ENCODE data around the gene NFASC.

The NFASC gene

DNA sequence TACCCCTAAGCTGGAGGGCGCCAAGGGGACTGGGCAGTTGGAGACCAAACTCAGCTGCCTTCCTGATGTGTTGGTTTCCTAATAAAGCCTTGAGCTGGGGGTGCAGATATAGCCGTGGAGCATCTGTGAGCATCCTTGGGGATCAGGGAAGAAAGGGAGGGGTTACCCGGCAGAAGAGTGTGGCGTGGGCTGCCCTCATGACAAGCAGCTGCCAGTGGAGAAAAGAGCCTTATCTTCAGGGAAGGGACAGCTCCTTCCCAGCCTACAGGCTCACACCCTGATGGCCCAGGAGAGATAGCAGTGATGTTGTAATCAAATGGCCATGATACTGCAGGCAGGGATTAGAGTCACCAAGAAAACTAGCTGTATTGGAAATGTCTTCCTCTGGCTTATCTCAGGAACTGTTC lies 10.8 kb upstream of the NFASC start:
- DNase-seq (ENCODE audit: low read depth) = no peak

DNA sequence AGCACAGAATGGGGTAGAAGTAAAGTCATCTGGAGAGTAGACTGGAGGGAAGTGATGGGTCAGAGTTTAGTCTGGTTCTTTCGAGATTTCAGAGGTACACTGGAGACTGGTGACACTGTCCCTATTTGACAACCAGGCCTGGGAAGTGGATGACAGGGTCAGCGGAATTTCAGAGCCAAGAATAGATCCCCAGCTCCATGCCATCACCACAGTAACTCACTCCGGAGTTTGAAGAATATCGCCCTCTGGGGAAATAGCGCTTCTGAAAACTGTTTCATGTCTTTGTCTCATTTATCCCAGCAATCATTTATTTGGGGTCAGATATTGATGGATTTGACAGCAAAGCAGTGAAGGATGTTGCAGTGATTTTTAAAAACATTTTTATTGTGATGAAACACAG lies 7.6 kb upstream of the NFASC start:
- no peak for DNase-seq (ENCODE audit: low read depth)

DNA sequence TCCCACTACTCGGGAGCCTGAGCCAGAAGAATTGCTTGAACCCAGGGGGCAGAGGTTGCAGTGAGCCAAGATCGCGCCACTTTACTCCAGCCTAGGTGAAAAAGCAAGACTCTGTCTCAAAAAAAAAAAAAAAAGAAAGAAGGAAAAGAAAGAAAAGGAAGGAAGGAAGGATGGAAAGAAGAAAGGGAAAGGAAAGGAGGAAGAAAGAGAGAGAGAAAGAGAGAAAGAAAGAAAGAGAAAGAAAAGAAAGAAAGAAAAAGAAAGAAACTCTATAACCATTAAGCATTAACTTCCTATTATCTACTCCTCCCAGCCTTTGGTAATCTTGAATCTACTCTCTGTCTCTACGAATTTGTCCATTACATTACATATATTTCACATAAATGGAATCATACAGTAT lies 6.9 kb upstream of the NFASC start:
- no peak for DNase-seq (ENCODE audit: low read depth)

DNA sequence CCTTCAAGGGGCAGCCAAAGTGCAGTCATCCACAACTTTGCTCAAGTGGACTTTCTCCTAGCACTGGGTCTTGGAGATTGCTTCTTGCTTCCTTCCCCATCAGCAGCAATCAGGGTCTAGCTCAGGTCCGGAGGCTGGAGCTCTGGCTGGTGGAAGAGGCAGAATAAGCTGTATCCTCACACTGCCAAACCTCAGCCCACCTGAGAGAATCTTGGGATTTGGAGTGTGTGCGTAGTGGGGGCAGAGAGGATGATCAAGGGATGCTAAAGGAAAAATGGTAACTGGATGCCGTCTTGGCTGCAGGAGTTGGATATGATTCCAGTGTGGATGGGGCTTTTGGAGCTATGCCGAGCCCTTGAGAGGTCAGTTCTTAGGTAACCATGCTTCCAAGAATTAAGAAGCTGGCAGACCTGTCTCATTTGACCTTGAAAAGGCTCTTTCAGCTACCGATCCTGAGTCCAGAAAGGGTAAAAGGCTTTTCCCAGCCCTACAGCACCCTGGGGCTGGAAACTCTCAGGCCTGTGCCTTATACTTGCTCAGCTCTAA lies 4.5 kb upstream of the NFASC start:
- no peak for DNase-seq (ENCODE audit: low read depth)

- no peak for DNase-seq (ENCODE audit: low read depth)
These were observed 3.5 kb upstream of the NFASC start for GRCh38 chr1:204867203-204867602.

GRCh38 chr1:204867666-204868339 lies 2.9 kb upstream of the NFASC start:
- DNase-seq (ENCODE audit: low read depth) = no peak

- DNase-seq (ENCODE audit: low read depth) = no peak
These were observed 2.3 kb upstream of the NFASC start for GRCh38 chr1:204868340-204868700.

GRCh38 chr1:204869097-204869496 lies 1.6 kb upstream of the NFASC start:
- DNase-seq (ENCODE audit: low read depth) = no peak

DNA sequence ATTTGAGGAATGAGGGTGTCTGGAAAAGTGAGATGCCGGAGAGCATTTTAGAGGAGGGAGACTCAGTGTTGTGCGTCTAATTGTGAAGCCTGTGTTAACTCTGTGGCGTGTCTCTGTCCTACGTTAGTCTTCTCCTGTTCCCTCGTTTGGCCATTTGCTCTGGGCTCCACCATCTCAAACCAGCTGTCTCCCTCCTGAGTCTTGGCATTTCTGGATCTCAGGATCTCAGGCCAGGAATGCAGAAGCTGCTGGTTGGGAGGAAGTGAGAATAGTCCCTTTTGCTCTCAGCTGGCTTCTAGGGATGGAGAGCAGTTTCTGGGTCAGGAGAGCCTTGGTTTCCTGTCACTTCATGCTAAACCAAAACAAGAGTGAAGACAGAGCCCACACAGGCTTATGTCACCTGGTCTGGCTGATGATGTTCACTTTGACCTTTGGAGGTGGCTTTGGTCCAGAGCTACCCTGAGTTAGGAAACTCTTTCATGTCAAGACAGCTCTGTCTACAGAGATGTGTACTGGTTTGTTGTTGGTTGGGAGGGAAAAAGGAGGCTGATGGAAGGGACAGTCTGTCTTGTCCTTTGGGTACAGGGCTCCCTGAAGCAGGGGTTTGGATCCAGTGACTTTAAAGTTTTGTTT lies 859 bp downstream of the NFASC start:
- no peak for DNase-seq (ENCODE audit: low read depth)

GRCh38 chr1:204872262-204872881 lies 1.7 kb downstream of the NFASC start:
- no peak for DNase-seq (ENCODE audit: low read depth)

GRCh38 chr1:204873176-204873575 lies 2.5 kb downstream of the NFASC start:
- DNase-seq (ENCODE audit: low read depth) = no peak

DNA sequence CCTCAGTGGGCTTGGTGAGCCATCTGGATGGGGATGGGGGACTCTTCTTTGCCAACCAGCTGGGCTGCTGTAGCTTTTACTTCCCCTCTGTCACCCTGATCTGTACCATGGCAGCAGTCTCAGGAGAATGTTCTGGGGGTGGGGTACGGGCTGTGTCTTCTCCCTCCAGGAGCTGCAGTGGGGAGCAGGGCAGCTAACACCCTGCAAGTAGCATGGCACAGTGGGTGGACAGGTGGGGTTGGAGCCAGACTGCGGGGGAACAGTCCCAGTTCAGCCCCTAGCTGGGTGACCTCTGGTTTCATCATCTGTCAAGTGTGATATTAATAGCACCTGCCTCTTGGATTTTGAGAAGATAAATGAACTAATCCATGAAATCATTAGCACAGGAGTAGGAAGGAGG lies 3.1 kb downstream of the NFASC start:
- no peak for DNase-seq (ENCODE audit: low read depth)

- DNase-seq (ENCODE audit: low read depth) = no peak
These were observed 3.6 kb downstream of the NFASC start for GRCh38 chr1:204874274-204874673.

- DNase-seq (ENCODE audit: low read depth) = no peak
These were observed 4.6 kb downstream of the NFASC start for GRCh38 chr1:204875255-204875654.

GRCh38 chr1:204878621-204879234 lies 8.1 kb downstream of the NFASC start:
- no peak for DNase-seq (ENCODE audit: low read depth)

- DNase-seq (ENCODE audit: low read depth) = no peak
These were observed 8.7 kb downstream of the NFASC start for GRCh38 chr1:204879351-204879750.

- DNase-seq (ENCODE audit: low read depth) = no peak
These were observed 10.2 kb downstream of the NFASC start for GRCh38 chr1:204880906-204881305.

DNA sequence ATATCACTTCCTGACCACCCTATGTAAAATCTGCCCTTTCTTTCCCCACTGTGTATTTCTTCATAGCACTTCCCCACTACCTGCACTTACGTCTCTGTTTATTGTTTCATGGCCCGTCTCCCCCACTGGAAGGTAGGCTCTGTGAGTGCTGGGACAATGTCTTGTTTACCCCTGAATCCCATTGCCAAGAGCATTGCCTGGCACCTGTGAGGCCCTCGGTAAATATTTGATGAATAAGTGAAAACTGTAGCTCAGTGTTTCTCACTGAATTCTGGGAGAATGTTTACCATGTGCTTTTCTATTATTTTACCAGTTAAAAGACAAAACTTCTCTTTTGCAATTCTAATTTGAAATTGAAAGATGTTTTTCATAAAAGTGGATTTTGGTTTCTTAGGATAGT lies 11.8 kb downstream of the NFASC start:
- no peak for DNase-seq (ENCODE audit: low read depth)

DNA sequence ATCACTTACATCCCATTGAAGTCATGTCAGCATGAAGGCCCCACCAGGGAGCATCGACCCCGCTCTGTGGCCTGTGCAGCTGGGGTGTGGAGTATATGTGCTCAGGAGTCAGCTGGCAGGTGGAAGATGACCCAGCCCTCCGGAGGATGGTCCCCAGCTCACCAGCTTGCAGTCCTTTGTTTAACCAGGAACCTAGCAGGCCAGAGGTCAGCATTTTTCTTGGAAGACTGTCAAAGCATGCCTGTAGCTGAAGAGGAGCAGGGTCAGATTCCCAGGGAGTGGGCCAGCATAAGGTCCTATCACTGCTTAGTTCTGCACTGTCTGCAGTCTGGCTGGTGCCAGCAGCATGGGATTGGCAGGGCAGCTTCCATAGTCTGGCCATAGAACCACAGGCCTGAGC lies 12.7 kb downstream of the NFASC start:
- DNase-seq (ENCODE audit: low read depth) = no peak

GRCh38 chr1:204885288-204885711 lies 14.6 kb downstream of the NFASC start:
- DNase-seq (ENCODE audit: low read depth) = no peak

GRCh38 chr1:204885790-204886189 lies 15.1 kb downstream of the NFASC start:
- DNase-seq (ENCODE audit: low read depth) = no peak

GRCh38 chr1:204887846-204888245 lies 17.2 kb downstream of the NFASC start:
- no peak for DNase-seq (ENCODE audit: low read depth)

GRCh38 chr1:204888294-204888693 lies 17.6 kb downstream of the NFASC start:
- no peak for DNase-seq (ENCODE audit: low read depth)

Measured in stimulated activated CD8-positive, alpha-beta memory T cell treated with anti-CD3 and anti-CD28 coated beads, Interleukin-12 subunit alpha, Interleukin-12 subunit beta, amount 100 ng/mL, for 1 hour (primary cell).